ENCODE data around the gene C15orf61. TPM values are rescaled to one million over a fixed set of nuclear protein-coding genes. Genes with fewer than 3 reads are reported as not detected.

The C15orf61 gene
- 1 to 10 TPM; 2.9 to 4.2 TPM for total RNA-seq

GRCh38 chr15:67521029-67521782 is at the start of gene C15orf61:
Gene C15orf61 (plus strand): TSS chr15:67521131. CDS start chr15:67521249, 118 bp downstream.
- H3K9me3 Mint-ChIP-seq, result no peaks in the 10 kb centered on the region
- peaks cover 15% of the 10 kb centered on the region for H3K4me1 Mint-ChIP-seq
- no peaks in the 10 kb centered on the region for H3K27me3 Mint-ChIP-seq
- H3K4me3 Mint-ChIP-seq, result peak within 1 kb of the TSS; percentile 91
- H3K36me3 Mint-ChIP-seq (ENCODE audit: low read depth), result peaks cover 22% of the 10 kb centered on the region
- H3K27ac Mint-ChIP-seq, result peak within 1 kb of the TSS; percentile 93
- peak; percentile 85 for ATAC-seq (replicated peaks)

DNA sequence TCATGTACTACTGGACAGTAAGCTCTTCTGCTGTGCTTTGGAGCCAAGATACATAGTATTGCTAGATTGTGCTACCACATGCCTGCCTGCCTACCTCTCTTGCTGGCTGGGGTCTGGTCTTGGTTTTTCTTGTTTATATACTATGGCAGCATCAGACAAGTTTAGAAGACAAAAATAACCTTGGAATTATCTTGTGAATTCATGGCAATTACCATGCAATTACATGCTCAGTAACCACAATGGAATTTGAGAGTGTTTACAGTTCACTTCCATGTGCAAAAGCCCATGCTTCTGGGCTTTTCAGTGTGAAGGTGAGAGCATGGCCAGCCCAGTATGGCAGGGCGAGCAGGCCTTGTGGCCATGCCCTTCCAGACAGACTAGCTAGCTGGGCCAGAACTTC is 48.0 kb upstream of the C15orf61 start:
- Mint-ChIP-seq H3K27me3 (no peaks in the 10 kb centered on the region), H3K4me3 (no peak overlapping the region), H3K27ac (no peak overlapping the region), H3K4me1 (no peaks in the 10 kb centered on the region), H3K36me3 (ENCODE audit: low read depth) (no peaks in the 10 kb centered on the region), H3K9me3 (no peaks in the 10 kb centered on the region)
- ATAC-seq (replicated peaks), result no peak

- Mint-ChIP-seq H3K4me3 (no peak overlapping the region), H3K27ac (no peak overlapping the region), H3K27me3 (peaks cover 4% of the 10 kb centered on the region), H3K9me3 (no peaks in the 10 kb centered on the region), H3K36me3 (ENCODE audit: low read depth) (no peaks in the 10 kb centered on the region), H3K4me1 (no peaks in the 10 kb centered on the region)
- no peak for ATAC-seq (replicated peaks)
These were observed 46.4 kb upstream of the C15orf61 start for GRCh38 chr15:67474405-67475110.

DNA sequence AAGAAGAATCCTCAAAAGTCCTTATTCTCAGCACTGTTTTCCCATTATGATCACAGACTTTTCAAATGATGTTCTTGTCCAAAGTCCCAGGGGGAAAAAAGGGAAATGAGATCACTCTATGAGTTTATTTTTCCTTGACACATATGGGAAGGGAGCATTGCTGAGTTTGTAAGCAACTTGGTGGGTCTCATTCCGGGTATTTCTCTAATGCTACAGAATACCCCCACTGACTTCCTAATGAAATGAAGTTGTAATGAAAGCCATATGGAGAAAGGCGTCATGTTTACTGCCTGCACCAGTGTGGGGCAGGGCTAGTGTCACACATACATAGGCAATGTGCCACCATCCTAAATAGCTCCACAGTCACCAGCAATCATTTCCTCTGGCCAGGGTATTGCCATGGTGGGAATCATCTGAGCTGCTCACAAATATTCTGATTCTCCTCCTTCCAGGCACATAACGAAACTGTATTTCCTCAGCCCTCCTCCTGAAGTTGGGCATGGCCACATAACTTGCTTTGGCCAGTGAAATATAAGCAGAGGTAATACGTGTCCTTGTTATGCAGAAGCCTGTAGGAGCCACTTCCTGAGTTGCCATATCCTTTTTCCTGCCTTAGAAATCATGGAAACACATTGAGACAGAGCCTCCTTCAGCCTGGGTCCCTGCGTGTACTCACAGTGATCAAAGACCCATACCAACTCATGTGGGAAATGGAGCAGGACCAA is 41.0 kb upstream of the C15orf61 start:
- Mint-ChIP-seq H3K27me3 (peaks cover 4% of the 10 kb centered on the region), H3K4me1 (no peaks in the 10 kb centered on the region), H3K27ac (no peak overlapping the region), H3K4me3 (no peak overlapping the region), H3K9me3 (no peaks in the 10 kb centered on the region), H3K36me3 (ENCODE audit: low read depth) (no peaks in the 10 kb centered on the region)
- no peak for ATAC-seq (replicated peaks)

GRCh38 chr15:67480741-67481140 is 40.2 kb upstream of the C15orf61 start:
- Mint-ChIP-seq H3K4me3 (no peak overlapping the region), H3K9me3 (no peaks in the 10 kb centered on the region), H3K27me3 (peaks cover 4% of the 10 kb centered on the region), H3K27ac (no peak overlapping the region), H3K36me3 (ENCODE audit: low read depth) (no peaks in the 10 kb centered on the region), H3K4me1 (no peaks in the 10 kb centered on the region)
- no peak for ATAC-seq (replicated peaks)

- Mint-ChIP-seq H3K27me3 (peaks cover 4% of the 10 kb centered on the region), H3K36me3 (ENCODE audit: low read depth) (no peaks in the 10 kb centered on the region)
These were observed 39.3 kb upstream of the C15orf61 start for GRCh38 chr15:67481680-67482079.

DNA sequence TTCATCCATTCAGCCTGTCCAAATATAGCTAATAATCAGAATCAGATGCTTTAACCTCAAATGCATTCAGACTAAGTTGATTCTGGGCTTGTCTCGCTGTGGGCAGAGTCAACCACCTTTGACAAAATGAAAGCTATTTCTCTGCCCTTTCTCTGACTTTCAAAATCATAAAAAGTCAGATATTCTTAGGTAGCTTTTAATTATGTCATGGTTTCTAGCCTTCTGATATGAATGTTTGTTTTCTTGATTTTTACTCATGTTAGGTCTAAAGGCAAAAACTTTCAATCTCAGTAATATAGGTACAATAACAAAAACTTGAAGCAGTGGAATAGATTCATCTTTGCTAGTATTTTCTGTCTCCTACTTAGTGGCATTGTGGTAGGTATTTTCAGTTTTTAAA is 25.3 kb upstream of the C15orf61 start:
- ATAC-seq (replicated peaks), result peak; percentile 58

More at GRCh38 chr15:67481680-67482079, 39.3 kb upstream of the C15orf61 start:
- H3K4me1 Mint-ChIP-seq, result no peaks in the 10 kb centered on the region
- H3K4me3 Mint-ChIP-seq, result no peak overlapping the region
- ATAC-seq (replicated peaks), result no peak
- no peak overlapping the region for H3K27ac Mint-ChIP-seq
- H3K9me3 Mint-ChIP-seq, result no peaks in the 10 kb centered on the region

GRCh38 chr15:67501177-67501835 is 19.6 kb upstream of the C15orf61 start:
- H3K4me1 Mint-ChIP-seq, result no peaks in the 10 kb centered on the region
- H3K27me3 Mint-ChIP-seq, result no peaks in the 10 kb centered on the region
- H3K36me3 Mint-ChIP-seq (ENCODE audit: low read depth), result no peaks in the 10 kb centered on the region
- no peak overlapping the region for H3K4me3 Mint-ChIP-seq
- H3K9me3 Mint-ChIP-seq, result no peaks in the 10 kb centered on the region
- no peak overlapping the region for H3K27ac Mint-ChIP-seq
- ATAC-seq (replicated peaks), result no peak

More for the DNA sequence above, 25.3 kb upstream of the C15orf61 start:
- H3K4me3 Mint-ChIP-seq, result no peak overlapping the region
- H3K9me3 Mint-ChIP-seq, result no peaks in the 10 kb centered on the region
- H3K4me1 Mint-ChIP-seq, result no peaks in the 10 kb centered on the region
- H3K27me3 Mint-ChIP-seq, result no peaks in the 10 kb centered on the region
- H3K36me3 Mint-ChIP-seq (ENCODE audit: low read depth), result no peaks in the 10 kb centered on the region
- no peak overlapping the region for H3K27ac Mint-ChIP-seq

- H3K27me3 Mint-ChIP-seq, result no peaks in the 10 kb centered on the region
- no peaks in the 10 kb centered on the region for H3K4me1 Mint-ChIP-seq
- ATAC-seq (replicated peaks), result no peak
- H3K9me3 Mint-ChIP-seq, result no peaks in the 10 kb centered on the region
- no peaks in the 10 kb centered on the region for H3K36me3 Mint-ChIP-seq (ENCODE audit: low read depth)
- no peak overlapping the region for H3K4me3 Mint-ChIP-seq
- no peak overlapping the region for H3K27ac Mint-ChIP-seq
These were observed 19.0 kb upstream of the C15orf61 start for GRCh38 chr15:67501836-67502461.

DNA sequence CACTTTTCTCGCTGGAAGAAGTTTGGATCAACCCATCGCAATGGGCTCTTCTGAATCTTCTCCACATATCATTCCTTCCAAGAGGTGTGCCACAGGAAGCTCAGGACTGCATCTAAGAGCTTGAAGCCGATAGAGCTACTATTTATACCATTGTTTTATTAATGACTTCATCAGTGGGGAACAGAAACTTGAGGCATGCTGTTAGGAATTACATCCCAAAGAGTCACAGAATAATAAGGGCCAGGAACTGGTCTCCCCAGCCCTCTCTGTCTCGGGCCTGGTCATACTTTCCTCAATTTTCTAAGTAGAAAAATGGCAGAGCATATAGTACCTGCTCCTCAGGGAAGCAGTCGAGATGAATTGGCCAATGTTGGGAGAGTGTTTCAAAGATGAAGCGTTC is 16.9 kb upstream of the C15orf61 start:
- Mint-ChIP-seq H3K4me3 (no peak overlapping the region), H3K27me3 (no peaks in the 10 kb centered on the region), H3K36me3 (ENCODE audit: low read depth) (no peaks in the 10 kb centered on the region), H3K9me3 (no peaks in the 10 kb centered on the region), H3K27ac (no peak overlapping the region), H3K4me1 (no peaks in the 10 kb centered on the region)
- no peak for ATAC-seq (replicated peaks)

DNA sequence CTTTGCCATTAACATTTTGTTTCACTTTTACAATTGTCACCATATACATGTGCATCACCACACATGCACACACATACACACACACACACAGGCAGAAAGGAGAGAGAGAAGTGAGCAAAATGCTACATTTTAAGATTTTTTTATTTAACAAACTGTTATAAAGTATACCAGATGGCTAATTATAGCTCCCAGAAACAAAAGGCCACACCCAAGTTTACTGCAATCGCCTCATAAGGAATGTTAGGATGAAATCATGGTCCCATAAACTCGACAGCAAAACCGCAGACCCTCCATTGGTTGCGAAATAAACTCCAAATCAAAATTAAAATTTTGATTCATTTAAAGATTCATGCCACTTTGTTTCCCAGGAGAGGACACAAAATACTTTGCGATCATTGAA is 16.1 kb upstream of the C15orf61 start:
- H3K9me3 Mint-ChIP-seq, result no peaks in the 10 kb centered on the region
- no peaks in the 10 kb centered on the region for H3K27me3 Mint-ChIP-seq
- H3K4me3 Mint-ChIP-seq, result no peak overlapping the region
- H3K27ac Mint-ChIP-seq, result no peak overlapping the region
- no peak for ATAC-seq (replicated peaks)
- H3K4me1 Mint-ChIP-seq, result no peaks in the 10 kb centered on the region
- no peaks in the 10 kb centered on the region for H3K36me3 Mint-ChIP-seq (ENCODE audit: low read depth)

DNA sequence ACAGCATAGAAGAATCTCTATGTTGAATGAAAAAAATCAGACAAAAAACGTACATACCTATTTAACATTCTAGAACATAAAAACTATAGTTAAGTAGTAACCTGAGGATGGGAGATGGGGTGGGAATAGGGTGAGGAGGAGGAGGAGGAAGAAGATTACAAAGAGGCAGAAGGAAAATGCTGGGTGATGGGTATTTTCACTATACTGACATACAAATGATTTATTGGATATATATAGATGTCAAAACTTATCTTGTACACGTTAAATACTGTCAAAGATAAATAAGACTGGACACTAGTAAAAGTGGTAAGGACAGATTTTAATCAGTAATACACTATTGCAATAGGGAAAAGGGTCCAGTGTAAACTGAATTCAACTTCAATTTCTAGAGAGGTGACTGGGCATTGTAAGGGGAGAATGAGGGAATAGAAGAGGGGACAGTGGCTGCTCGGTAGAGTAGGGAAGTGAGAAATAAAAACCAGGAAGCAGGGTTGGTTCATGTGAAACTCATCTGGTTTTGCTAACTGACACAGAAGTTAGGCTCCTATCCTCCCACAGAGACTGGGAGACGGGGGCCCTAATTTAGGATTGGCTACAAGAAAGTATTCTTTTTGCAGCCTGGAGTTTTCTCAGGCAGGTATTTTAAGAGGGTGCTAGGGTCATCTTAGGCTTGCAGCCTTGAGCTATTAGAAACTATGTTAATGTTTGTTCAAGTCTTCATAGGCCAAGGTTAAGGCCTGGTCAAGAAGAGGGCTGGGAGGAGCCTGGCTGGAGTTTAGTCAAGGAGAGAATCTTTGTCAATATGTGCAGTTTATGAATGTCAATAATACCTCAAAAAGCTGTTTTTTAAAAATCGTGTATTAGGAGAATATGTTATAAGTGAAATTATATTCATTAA is 15.0 kb upstream of the C15orf61 start:
- H3K36me3 Mint-ChIP-seq (ENCODE audit: low read depth), result peaks cover 5% of the 10 kb centered on the region
- H3K4me1 Mint-ChIP-seq, result no peaks in the 10 kb centered on the region
- ATAC-seq (replicated peaks), result no peak
- no peaks in the 10 kb centered on the region for H3K27me3 Mint-ChIP-seq
- H3K4me3 Mint-ChIP-seq, result no peak overlapping the region
- no peak overlapping the region for H3K27ac Mint-ChIP-seq
- H3K9me3 Mint-ChIP-seq, result no peaks in the 10 kb centered on the region
